Measurements from ENCODE around the gene ADK.

ADK gene

GRCh38 chr10:74624501-74624900, 473.5 kb downstream of the ADK start:
- TF ChIP-seq FOXP2 (optimal IDR thresholded peaks at IDR 0.05; ENCODE audit: borderline replicate concordance, extremely low read depth, extremely low read length, insufficient read depth) = no peak
- no peak for TF ChIP-seq REST (IDR thresholded peaks at IDR 0.05; ENCODE audit: insufficient read depth in 1 of 2, low read depth in 2 of 2, low read length in 2 of 2)
- TF ChIP-seq POLR2AphosphoS5 (IDR thresholded peaks at IDR 0.05; ENCODE audit: low read depth, low read length) = no peak
- TF ChIP-seq SIN3A (IDR thresholded peaks at IDR 0.05; ENCODE audit: borderline replicate concordance, insufficient read depth, low read length) = no peak
- TF ChIP-seq TAF1 (IDR thresholded peaks at IDR 0.05; ENCODE audit: borderline replicate concordance, insufficient read depth, low read length) = no peak

- no peak for TF ChIP-seq REST (IDR thresholded peaks at IDR 0.05; ENCODE audit: insufficient read depth in 1 of 2, low read depth in 2 of 2, low read length in 2 of 2)
- no peak for TF ChIP-seq TAF1 (IDR thresholded peaks at IDR 0.05; ENCODE audit: borderline replicate concordance, insufficient read depth, low read length)
- no peak for TF ChIP-seq POLR2AphosphoS5 (IDR thresholded peaks at IDR 0.05; ENCODE audit: low read depth, low read length)
- no peak for TF ChIP-seq FOXP2 (optimal IDR thresholded peaks at IDR 0.05; ENCODE audit: borderline replicate concordance, extremely low read depth, extremely low read length, insufficient read depth)
- no peak for TF ChIP-seq SIN3A (IDR thresholded peaks at IDR 0.05; ENCODE audit: borderline replicate concordance, insufficient read depth, low read length)
Measured at GRCh38 chr10:74628136-74628535, 477.1 kb downstream of the ADK start.

DNA sequence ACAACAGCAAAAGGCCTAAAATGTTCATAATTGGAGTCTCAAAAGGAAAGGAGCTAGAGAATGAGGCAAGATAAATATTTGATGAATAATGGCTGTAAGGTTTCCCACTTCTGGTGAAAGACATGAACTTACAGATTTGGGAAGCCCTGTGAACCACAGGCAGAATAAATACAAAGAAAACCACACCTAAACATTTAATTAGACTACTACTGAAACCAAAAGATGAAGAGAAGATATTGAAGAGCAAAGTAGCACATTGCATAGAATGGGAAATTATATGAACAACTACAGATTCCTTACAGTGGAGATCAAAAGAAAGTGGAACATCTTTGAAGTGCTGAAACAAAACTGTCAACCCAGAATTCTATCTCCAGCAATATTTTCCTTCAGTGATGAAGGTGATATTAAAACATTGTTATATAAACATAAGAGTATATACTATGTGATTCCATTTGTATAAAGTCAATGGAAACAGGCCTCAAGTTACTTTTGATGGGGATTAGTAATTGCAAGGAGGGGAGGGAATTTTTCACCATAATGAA, 484.0 kb downstream of the ADK start:
- no peak for TF ChIP-seq REST (IDR thresholded peaks at IDR 0.05; ENCODE audit: insufficient read depth in 1 of 2, low read depth in 2 of 2, low read length in 2 of 2)
- TF ChIP-seq FOXP2 (optimal IDR thresholded peaks at IDR 0.05; ENCODE audit: borderline replicate concordance, extremely low read depth, extremely low read length, insufficient read depth) = no peak
- TF ChIP-seq SIN3A (IDR thresholded peaks at IDR 0.05; ENCODE audit: borderline replicate concordance, insufficient read depth, low read length) = no peak
- no peak for TF ChIP-seq POLR2AphosphoS5 (IDR thresholded peaks at IDR 0.05; ENCODE audit: low read depth, low read length)
- TF ChIP-seq TAF1 (IDR thresholded peaks at IDR 0.05; ENCODE audit: borderline replicate concordance, insufficient read depth, low read length) = no peak

GRCh38 chr10:74635655-74636054, 484.6 kb downstream of the ADK start:
- TF ChIP-seq REST (IDR thresholded peaks at IDR 0.05; ENCODE audit: insufficient read depth in 1 of 2, low read depth in 2 of 2, low read length in 2 of 2) (no peak), SIN3A (IDR thresholded peaks at IDR 0.05; ENCODE audit: borderline replicate concordance, insufficient read depth, low read length) (no peak), TAF1 (IDR thresholded peaks at IDR 0.05; ENCODE audit: borderline replicate concordance, insufficient read depth, low read length) (no peak), FOXP2 (optimal IDR thresholded peaks at IDR 0.05; ENCODE audit: borderline replicate concordance, extremely low read depth, extremely low read length, insufficient read depth) (no peak), POLR2AphosphoS5 (IDR thresholded peaks at IDR 0.05; ENCODE audit: low read depth, low read length) (no peak)

DNA sequence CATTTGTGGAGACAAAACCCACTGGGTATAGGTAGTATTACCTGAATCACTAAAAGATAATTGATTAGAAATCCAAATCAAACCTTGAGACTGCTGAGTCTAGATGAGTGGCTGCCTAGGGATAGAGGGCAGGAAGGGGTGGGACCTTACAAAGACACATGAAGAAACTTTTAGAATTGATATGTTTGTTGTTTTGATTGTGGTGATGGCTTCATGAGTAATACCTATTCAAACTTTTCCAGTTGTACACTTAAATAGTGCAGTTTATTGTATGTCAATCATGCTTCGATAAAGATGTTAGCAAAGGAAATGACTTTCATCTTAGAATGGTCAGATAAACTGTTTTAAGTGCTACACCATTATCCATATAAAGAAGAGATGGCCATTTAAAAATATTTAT, 486.7 kb downstream of the ADK start:
- TF ChIP-seq SIN3A (IDR thresholded peaks at IDR 0.05; ENCODE audit: borderline replicate concordance, insufficient read depth, low read length) (no peak), TAF1 (IDR thresholded peaks at IDR 0.05; ENCODE audit: borderline replicate concordance, insufficient read depth, low read length) (no peak), POLR2AphosphoS5 (IDR thresholded peaks at IDR 0.05; ENCODE audit: low read depth, low read length) (no peak), FOXP2 (optimal IDR thresholded peaks at IDR 0.05; ENCODE audit: borderline replicate concordance, extremely low read depth, extremely low read length, insufficient read depth) (no peak), REST (IDR thresholded peaks at IDR 0.05; ENCODE audit: insufficient read depth in 1 of 2, low read depth in 2 of 2, low read length in 2 of 2) (no peak)
